Measurements from ENCODE around the gene TICAM2.
"Not testable (repeated sequence)": the region's sequence is repeated elsewhere in the genome, so short reads cannot be mapped to it uniquely, and the experiment has no call there.

Gene TICAM2, protein sequence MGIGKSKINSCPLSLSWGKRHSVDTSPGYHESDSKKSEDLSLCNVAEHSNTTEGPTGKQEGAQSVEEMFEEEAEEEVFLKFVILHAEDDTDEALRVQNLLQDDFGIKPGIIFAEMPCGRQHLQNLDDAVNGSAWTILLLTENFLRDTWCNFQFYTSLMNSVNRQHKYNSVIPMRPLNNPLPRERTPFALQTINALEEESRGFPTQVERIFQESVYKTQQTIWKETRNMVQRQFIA

DNA sequence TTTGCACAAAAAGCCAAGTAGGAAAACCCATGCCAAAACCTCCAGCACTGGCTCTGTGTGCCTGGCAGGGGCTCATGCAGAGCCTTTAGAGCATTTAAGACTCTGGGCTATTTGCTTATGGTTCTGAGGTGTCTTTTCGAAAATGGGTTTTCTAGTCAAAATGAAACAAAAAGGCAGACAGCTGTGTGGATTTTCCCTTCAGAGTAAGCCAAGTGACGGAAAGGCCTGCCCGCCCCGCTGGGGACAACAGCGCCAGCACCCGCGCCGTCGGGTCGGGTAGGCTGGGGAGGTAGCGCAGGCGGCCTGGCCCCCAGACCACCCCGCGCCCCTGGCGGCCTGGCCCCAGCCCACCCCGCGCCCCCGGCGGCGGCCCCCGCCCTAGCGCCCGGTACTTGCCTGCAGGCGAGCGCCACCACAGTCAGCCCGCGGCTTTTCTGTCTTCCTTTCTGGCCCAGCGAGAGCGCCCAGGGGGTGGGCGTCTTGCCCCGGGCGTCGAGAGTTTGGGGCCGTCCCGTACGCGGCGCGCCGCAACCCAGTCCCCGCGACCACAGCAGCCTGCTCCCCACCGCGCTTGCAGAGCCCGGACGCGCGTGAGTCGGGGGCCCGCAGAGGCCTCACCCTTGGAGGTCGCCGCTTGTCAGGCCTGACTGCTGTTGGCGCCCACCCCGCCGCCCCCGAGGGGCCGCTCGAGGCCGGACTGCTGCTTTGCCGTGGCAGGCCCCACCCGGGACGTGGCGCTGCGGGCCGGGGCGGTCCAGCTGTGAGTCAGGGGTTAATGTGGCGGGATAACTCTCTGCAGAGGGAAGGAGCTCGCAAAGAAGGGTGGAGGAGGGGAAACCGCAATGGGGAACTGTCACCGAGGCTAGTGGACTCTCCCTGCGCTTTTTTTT lies at the start of gene TICAM2:
TSS of gene TICAM2 (minus strand) at position 779 of the 890 bp plus-strand sequence. CDS start 21,223 bp downstream, outside the sequence.
- H3K4me1 ChIP-seq (ENCODE audit: insufficient read depth, low read length) = no peaks in the 10 kb centered on the region
- no peaks in the 10 kb centered on the region for H3K9me3 ChIP-seq (ENCODE audit: insufficient read depth, low read length, severe bottlenecking)
- H3K4me3 ChIP-seq (ENCODE audit: low read depth in 1 of 2, low read length in 2 of 2) = no peak within 1 kb of the TSS
- no peak within 1 kb of the TSS for H3K4me2 ChIP-seq (ENCODE audit: insufficient read depth, low read length)
- no peaks in the 10 kb centered on the region for H3K79me2 ChIP-seq (ENCODE audit: insufficient read depth, low read length)
- TF ChIP-seq EZH2 (IDR thresholded peaks at IDR 0.05; ENCODE audit: borderline replicate concordance, low read depth, low read length, severe bottlenecking) = no peak
- TF ChIP-seq, protein P1, sequence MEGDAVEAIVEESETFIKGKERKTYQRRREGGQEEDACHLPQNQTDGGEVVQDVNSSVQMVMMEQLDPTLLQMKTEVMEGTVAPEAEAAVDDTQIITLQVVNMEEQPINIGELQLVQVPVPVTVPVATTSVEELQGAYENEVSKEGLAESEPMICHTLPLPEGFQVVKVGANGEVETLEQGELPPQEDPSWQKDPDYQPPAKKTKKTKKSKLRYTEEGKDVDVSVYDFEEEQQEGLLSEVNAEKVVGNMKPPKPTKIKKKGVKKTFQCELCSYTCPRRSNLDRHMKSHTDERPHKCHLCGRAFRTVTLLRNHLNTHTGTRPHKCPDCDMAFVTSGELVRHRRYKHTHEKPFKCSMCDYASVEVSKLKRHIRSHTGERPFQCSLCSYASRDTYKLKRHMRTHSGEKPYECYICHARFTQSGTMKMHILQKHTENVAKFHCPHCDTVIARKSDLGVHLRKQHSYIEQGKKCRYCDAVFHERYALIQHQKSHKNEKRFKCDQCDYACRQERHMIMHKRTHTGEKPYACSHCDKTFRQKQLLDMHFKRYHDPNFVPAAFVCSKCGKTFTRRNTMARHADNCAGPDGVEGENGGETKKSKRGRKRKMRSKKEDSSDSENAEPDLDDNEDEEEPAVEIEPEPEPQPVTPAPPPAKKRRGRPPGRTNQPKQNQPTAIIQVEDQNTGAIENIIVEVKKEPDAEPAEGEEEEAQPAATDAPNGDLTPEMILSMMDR (IDR thresholded peaks at IDR 0.05; ENCODE audit: borderline replicate concordance, extremely low read depth, low read length, poor library complexity, severe bottlenecking) = no peak
- H4K20me1 ChIP-seq (ENCODE audit: insufficient read depth, low read length) = no peaks in the 10 kb centered on the region
- H3K9ac ChIP-seq (ENCODE audit: low read depth, low read length) = no peak within 1 kb of the TSS
- H3K27ac ChIP-seq (ENCODE audit: low read length) = no peak within 1 kb of the TSS
- H3K27me3 ChIP-seq (ENCODE audit: insufficient read depth, low read length, poor library complexity) = no peaks in the 10 kb centered on the region
- no peak within 1 kb of the TSS for H2AFZ ChIP-seq (ENCODE audit: low read depth, low read length)
- ATAC-seq (ENCODE audit: insufficient read depth, low read depth) = no peak
- H3K36me3 ChIP-seq (ENCODE audit: insufficient read depth, low read length) = peaks cover 26% of the 10 kb centered on the region
- no peak for DNase-seq

DNA sequence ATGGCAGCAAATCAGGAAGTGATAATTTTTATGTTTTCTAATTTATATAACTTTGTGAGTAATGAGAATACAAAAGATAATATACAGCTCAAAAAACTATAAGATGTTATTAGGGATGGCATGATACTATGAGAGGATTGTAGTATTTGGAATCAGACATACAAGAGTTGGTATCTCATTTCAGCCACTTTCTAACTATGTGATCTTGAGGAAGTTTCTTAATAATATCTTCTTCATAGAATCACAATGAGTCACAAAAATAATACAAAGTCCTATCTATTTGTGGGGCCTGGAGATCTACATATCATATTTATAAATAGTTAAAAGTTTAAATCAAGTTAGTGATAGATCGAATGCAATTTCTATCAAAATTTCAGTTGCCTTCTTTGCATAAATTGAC lies 47.3 kb upstream of the TICAM2 start:
- DNase-seq (no peak), ATAC-seq (ENCODE audit: insufficient read depth, low read depth) (no peak)
- Histone ChIP-seq H3K9me3 (ENCODE audit: insufficient read depth, low read length, severe bottlenecking) (no peaks in the 10 kb centered on the region), H3K27ac (ENCODE audit: low read length) (no peak overlapping the region), H3K27me3 (ENCODE audit: insufficient read depth, low read length, poor library complexity) (peaks cover 11% of the 10 kb centered on the region), H3K4me3 (ENCODE audit: low read depth in 1 of 2, low read length in 2 of 2) (no peak overlapping the region), H4K20me1 (ENCODE audit: insufficient read depth, low read length) (no peaks in the 10 kb centered on the region), H2AFZ (ENCODE audit: low read depth, low read length) (no peak overlapping the region), H3K9ac (ENCODE audit: low read depth, low read length) (no peak overlapping the region), H3K4me2 (ENCODE audit: insufficient read depth, low read length) (no peak overlapping the region), H3K36me3 (ENCODE audit: insufficient read depth, low read length) (no peaks in the 10 kb centered on the region), H3K4me1 (ENCODE audit: insufficient read depth, low read length) (no peaks in the 10 kb centered on the region), H3K79me2 (ENCODE audit: insufficient read depth, low read length) (no peaks in the 10 kb centered on the region)
- TF ChIP-seq, protein P1 (IDR thresholded peaks at IDR 0.05; ENCODE audit: borderline replicate concordance, extremely low read depth, low read length, poor library complexity, severe bottlenecking) = no peak
- no peak for TF ChIP-seq EZH2 (IDR thresholded peaks at IDR 0.05; ENCODE audit: borderline replicate concordance, low read depth, low read length, severe bottlenecking)

DNA sequence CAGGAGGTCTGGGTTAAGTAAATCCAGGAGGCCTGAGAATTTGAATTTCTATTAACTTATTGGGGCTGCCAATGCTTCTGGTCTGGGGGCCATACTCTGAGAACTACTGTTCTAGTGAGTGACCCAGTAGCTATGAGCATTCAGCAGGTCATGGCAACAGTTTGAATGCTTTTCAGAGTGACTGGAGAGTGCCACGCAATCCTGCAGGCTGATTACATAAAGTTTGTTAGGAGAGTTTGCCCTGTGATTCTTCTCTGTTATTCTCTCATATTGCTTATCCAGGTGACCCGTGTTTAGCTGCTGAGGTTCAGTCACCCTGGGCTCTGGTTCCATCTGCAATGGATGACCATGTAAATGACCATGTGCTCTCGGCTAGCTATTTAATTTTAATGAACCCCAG lies 45.8 kb upstream of the TICAM2 start:
- no peak overlapping the region for H3K27ac ChIP-seq (ENCODE audit: low read length)
- no peak overlapping the region for H3K9ac ChIP-seq (ENCODE audit: low read depth, low read length)
- H3K27me3 ChIP-seq (ENCODE audit: insufficient read depth, low read length, poor library complexity) = peaks cover 19% of the 10 kb centered on the region
- no peaks in the 10 kb centered on the region for H3K4me1 ChIP-seq (ENCODE audit: insufficient read depth, low read length)
- ATAC-seq (ENCODE audit: insufficient read depth, low read depth) (no peak), DNase-seq (no peak)
- no peaks in the 10 kb centered on the region for H3K79me2 ChIP-seq (ENCODE audit: insufficient read depth, low read length)
- no peak overlapping the region for H2AFZ ChIP-seq (ENCODE audit: low read depth, low read length)
- H3K36me3 ChIP-seq (ENCODE audit: insufficient read depth, low read length) = no peaks in the 10 kb centered on the region
- no peak overlapping the region for H3K4me3 ChIP-seq (ENCODE audit: low read depth in 1 of 2, low read length in 2 of 2)
- no peak overlapping the region for H3K4me2 ChIP-seq (ENCODE audit: insufficient read depth, low read length)
- TF ChIP-seq EZH2 (IDR thresholded peaks at IDR 0.05; ENCODE audit: borderline replicate concordance, low read depth, low read length, severe bottlenecking) = no peak
- TF ChIP-seq, protein P1 (IDR thresholded peaks at IDR 0.05; ENCODE audit: borderline replicate concordance, extremely low read depth, low read length, poor library complexity, severe bottlenecking) = no peak
- no peaks in the 10 kb centered on the region for H4K20me1 ChIP-seq (ENCODE audit: insufficient read depth, low read length)
- no peaks in the 10 kb centered on the region for H3K9me3 ChIP-seq (ENCODE audit: insufficient read depth, low read length, severe bottlenecking)

DNA sequence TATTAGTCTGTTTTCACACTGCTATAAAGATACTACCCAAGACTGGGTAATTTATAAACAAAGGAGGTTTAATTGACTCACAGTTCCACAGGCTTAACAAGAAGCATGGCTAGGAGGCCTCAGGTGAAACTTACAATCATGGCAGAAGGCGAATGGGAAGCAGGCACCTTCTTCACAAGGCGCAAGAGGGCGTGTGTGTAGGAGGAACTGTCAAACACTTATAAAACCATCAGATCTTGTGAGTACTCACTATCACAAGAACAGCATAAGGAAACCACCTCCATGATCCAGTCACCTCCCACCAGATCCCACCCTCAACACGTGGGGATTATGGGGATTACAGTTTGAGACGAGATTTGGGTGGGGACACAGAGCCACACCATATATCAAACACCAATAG lies 43.1 kb upstream of the TICAM2 start:
- not testable (repeated sequence) for H2AFZ ChIP-seq (ENCODE audit: low read depth, low read length); H3K79me2 ChIP-seq (ENCODE audit: insufficient read depth, low read length); ATAC-seq (ENCODE audit: insufficient read depth, low read depth); H3K9me3 ChIP-seq (ENCODE audit: insufficient read depth, low read length, severe bottlenecking); H3K36me3 ChIP-seq (ENCODE audit: insufficient read depth, low read length); H3K4me1 ChIP-seq (ENCODE audit: insufficient read depth, low read length); H3K9ac ChIP-seq (ENCODE audit: low read depth, low read length); H3K4me3 ChIP-seq (ENCODE audit: low read depth in 1 of 2, low read length in 2 of 2); H4K20me1 ChIP-seq (ENCODE audit: insufficient read depth, low read length); DNase-seq; H3K4me2 ChIP-seq (ENCODE audit: insufficient read depth, low read length); H3K27ac ChIP-seq (ENCODE audit: low read length)
- H3K27me3 ChIP-seq (ENCODE audit: insufficient read depth, low read length, poor library complexity) = peaks cover 19% of the 10 kb centered on the region

Measured in DND-41 (cell line).